Psoas muscle (tissue), 8 donors: ENCODE results near the gene APBB2. TPM values are rescaled to one million over a fixed set of nuclear protein-coding genes. Genes with fewer than 3 reads are reported as not detected.

ENCODE experiments used
- ATAC-seq, 4 donors: fragments of 200-7000 bp; cut with Tn5 transposase; one replicate each; pipeline ENCODE4 v1.9.1; 2020; ENCODE audit warnings: moderate library complexity in 3 of 4, mild to moderate bottlenecking in 2 of 4
- DNase-seq, 2 donors: peaks; one replicate each; pipeline ENCODE4 v3.0.0-alpha.2; 2020
- H3K27ac ChIP-seq: fragments of 200-600 bp; one replicate; pipeline ENCODE4 v1.8.0; 2022
- H3K27me3 ChIP-seq, 3 donors: fragments of 200-600 bp in 1 of 3; one replicate each; pipeline versions ENCODE4 v1.6.1 to v1.8.0; 2013 to 2022; ENCODE audit warnings: low read length in 2 of 3, mild to moderate bottlenecking in 2 of 3, moderate library complexity in 1 of 3; ENCODE audit not compliant: insufficient read depth in 3 of 3
- H3K36me3 ChIP-seq, 2 donors: fragments of 200-600 bp in 1 of 2; one replicate each; pipeline versions ENCODE4 v1.6.1 to v1.8.0; 2013 to 2022; ENCODE audit warnings: low read depth in 1 of 2, mild to moderate bottlenecking in 1 of 2, moderate library complexity in 1 of 2; ENCODE audit not compliant: insufficient read depth in 1 of 2
- H3K4me1 ChIP-seq: fragments of 200-600 bp; one replicate; pipeline ENCODE4 v1.8.0; 2022
- H3K4me3 ChIP-seq: fragments of 200-600 bp; one replicate; pipeline ENCODE4 v1.8.0; 2022; ENCODE audit warnings: mild to moderate bottlenecking
- H3K9me3 ChIP-seq: fragments of 200-600 bp; one replicate; pipeline ENCODE4 v1.8.0; 2022
- CTCF ChIP-seq: fragments of 200-600 bp; IDR thresholded peaks from one replicate; pipeline ENCODE4 v1.8.0; 2022; ENCODE audit warnings: antibody characterized with exemption
- WGBS, 3 donors: extraction: QIAGEN DNeasy Blood & Tissue Kit; methylation state at CpG; one replicate each; pipeline versions ENCODE4 v1.1.6 to v1.1.7; 2013; 5-methylcytosine and 5-hydroxymethylcytosine counted together
- intact Hi-C, 2 donors: fragments of 100-400 bp; cut with DNase I; formaldehyde crosslinking; loops; one replicate each; pipeline versions ENCODE4 v1.11.0 to v1.14.2; 2022
- polyA plus RNA-seq, 3 donors: library from polyadenylated mRNA; stranded (reverse); fragments of 200-250 nt; gene quantifications; one replicate each; pipeline ENCODE4 v1.2.3, GENCODE V29; 2013
- total RNA-seq, 4 donors: library from RNA; stranded (reverse); fragmentation: NEBNext Ultra II Directional in 2 of 4; extraction: Animal tissue kit (Norgen Biotek cat#: 25700) in 2 of 4; gene quantifications; one replicate each; pipeline versions ENCODE4 v1.2.1 to v1.2.4, GENCODE V29; 2021 to 2023
- donor health status: healthy with polysubstance abuse.
- donor health status: DM: no; HTN: no; CAD: no; lungs with moderate emphysema.
- donor health status: Bipolar disorder and iron deficiency.
- donor health status: healthy.
- donor health status: DM: yes; HTN: yes; CAD: no.
- donor health status: DM: no; HTN: no; CAD: no.
- donor health status: DM: no; HTN: no; CAD: no.
- donor health status: DM: yes; HTN: yes; CAD: no.

APBB2 gene
- total and polyA plus RNA-seq, 7 donors, result 3.1 to 37.4 (median 11.3) TPM

GRCh38 chr4:41013746-41014145 is 200.6 kb downstream of the APBB2 start:
- intact Hi-C loops, result loop anchor here in 1 of 2 donors (2.0 kb wide), 1 partner anchor 17 kb away; no protein-coding TSS in a partner anchor
- WGBS, 3 donors, result 49 to 66% (median 61%) methylated on average over 6 of the region's 6 CpGs
- no peak overlapping the region for H3K27ac ChIP-seq
- ATAC-seq, result peak in 3 of 4 donors; percentile 17 to 30 (median 27)
- no peaks in the 10 kb centered on the region for H3K4me1 ChIP-seq
- H3K27me3 ChIP-seq, result no peaks in the 10 kb centered on the region
- H3K36me3 ChIP-seq, result no peaks in the 10 kb centered on the region
- no peak overlapping the region for H3K4me3 ChIP-seq
- no peak for TF ChIP-seq CTCF
- H3K9me3 ChIP-seq, result no peaks in the 10 kb centered on the region
- peak in 1 of 2 donors; percentile 49 for DNase-seq

GRCh38 chr4:41012911-41013310 is 201.4 kb downstream of the APBB2 start:
- Histone ChIP-seq H3K36me3 (no peaks in the 10 kb centered on the region), H3K4me3 (peak overlapping the region; percentile 8), H3K27me3 (no peaks in the 10 kb centered on the region), H3K9me3 (no peaks in the 10 kb centered on the region), H3K27ac (no peak overlapping the region), H3K4me1 (no peaks in the 10 kb centered on the region)
- intact Hi-C loops, result no loop called here
- TF ChIP-seq CTCF, result no peak
- WGBS, 3 donors, result 67 to 78% (median 73%) methylated on average over 3 of the region's 3 CpGs
- ATAC-seq, result no peak
- DNase-seq, result no peak

- no peaks in the 10 kb centered on the region for H3K36me3 ChIP-seq
- intact Hi-C loops, result no loop called here
- no peak overlapping the region for H3K27ac ChIP-seq
- TF ChIP-seq CTCF, result no peak
- no peaks in the 10 kb centered on the region for H3K9me3 ChIP-seq
- no peak for ATAC-seq
- no peak overlapping the region for H3K4me3 ChIP-seq
- no peak for DNase-seq
- H3K4me1 ChIP-seq, result no peaks in the 10 kb centered on the region
- H3K27me3 ChIP-seq, result no peaks in the 10 kb centered on the region
- 48 to 54% (median 51%) methylated on average over 2 of the region's 2 CpGs for WGBS, 3 donors
Observed at GRCh38 chr4:41012293-41012692, 202.0 kb downstream of the APBB2 start.

GRCh38 chr4:41009411-41009810 is 204.9 kb downstream of the APBB2 start:
- Histone ChIP-seq H3K27me3 (no peaks in the 10 kb centered on the region), H3K27ac (no peak overlapping the region), H3K36me3 (no peaks in the 10 kb centered on the region), H3K9me3 (no peaks in the 10 kb centered on the region), H3K4me3 (no peak overlapping the region), H3K4me1 (no peaks in the 10 kb centered on the region)
- intact Hi-C loops, result no loop called here
- WGBS, 3 donors, result 63 to 79% (median 70%) methylated on average over 3 of the region's 3 CpGs
- no peak for ATAC-seq
- no peak for TF ChIP-seq CTCF
- DNase-seq, result no peak

- no peak overlapping the region for H3K4me3 ChIP-seq
- intact Hi-C loops, result no loop called here
- H3K36me3 ChIP-seq, result no peaks in the 10 kb centered on the region
- H3K4me1 ChIP-seq, result no peaks in the 10 kb centered on the region
- no peaks in the 10 kb centered on the region for H3K9me3 ChIP-seq
- DNase-seq (no peak), ATAC-seq (no peak)
- H3K27ac ChIP-seq, result no peak overlapping the region
- 82 to 91% (median 90%) methylated on average over 4 of the region's 4 CpGs for whole genome bisulfite sequencing, 3 donors
- no peak for TF ChIP-seq CTCF
- no peaks in the 10 kb centered on the region for H3K27me3 ChIP-seq
Observed at GRCh38 chr4:41006141-41006540, 208.2 kb downstream of the APBB2 start.
